DOHH2 (cell line): ENCODE measurements around the gene CLMN.

ENCODE experiments used
- CTCF ChIP-seq: fragments of 200-600 bp; sonication (generic); IDR thresholded peaks from one replicate; pipeline ENCODE4 v1.5.1; 2014; ENCODE audit warnings: antibody characterized with exemption, mild to moderate bottlenecking, low read depth, low read length; ENCODE audit not compliant: poor library complexity, severe bottlenecking
- EZH2phosphoT487 ChIP-seq: fragments of 200-600 bp; sonication (generic); IDR thresholded peaks from 2 replicates; pipeline ENCODE4 v1.6.1; 2017; ENCODE audit warnings: borderline replicate concordance, mild to moderate bottlenecking, antibody characterized with exemption, low read length, moderate library complexity, mixed read lengths

- TF ChIP-seq CTCF = no peak
- TF ChIP-seq EZH2phosphoT487 = no peak
Observed at GRCh38 chr14:95327558-95328374, 8.1 kb upstream of the CLMN start.
